Amniotic stem cell (primary cell): ENCODE results near the gene IL32.

ENCODE experiments used
- DNase-seq: peaks from one replicate; lab custom pipeline; 2025; lab: John Stamatoyannopoulos, UW

Gene IL32

DNA sequence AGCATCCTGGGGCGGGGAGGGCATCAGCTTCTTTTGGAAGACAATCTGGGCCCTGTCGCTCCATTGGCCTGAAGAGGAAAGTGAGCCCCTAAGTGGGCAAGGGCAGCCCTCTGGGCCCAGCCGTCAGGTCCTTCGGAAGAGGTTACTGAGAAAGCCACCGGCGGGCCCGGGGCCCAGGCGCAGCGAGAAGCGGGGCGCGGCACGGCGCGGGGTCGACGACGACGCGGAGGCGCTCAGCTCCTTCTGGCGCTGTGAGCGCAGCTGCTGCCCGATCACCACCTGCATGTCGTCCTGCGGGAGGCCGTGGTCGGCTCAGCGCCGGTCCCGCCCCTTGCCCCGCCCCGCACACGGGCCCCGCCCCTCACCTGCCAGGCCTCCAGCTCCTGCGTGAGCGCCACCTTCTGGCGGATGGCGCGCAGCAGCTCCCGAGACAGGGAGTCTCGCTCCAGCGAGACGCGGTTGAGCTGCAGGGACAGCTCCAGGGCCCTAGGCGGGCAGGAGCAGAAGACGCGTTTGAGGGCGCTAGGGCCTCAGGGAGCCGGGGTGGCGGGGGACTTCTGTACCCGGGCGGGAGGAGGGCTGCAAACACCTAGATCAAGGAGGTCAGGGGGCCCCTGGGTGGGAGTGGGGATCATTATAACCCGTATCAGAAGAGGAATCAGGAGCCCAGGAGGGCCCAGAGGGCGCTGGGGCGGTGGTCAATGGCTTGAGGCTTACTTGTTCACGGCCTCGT, 37.3 kb upstream of the IL32 start:
- DNase-seq: no peak

DNA sequence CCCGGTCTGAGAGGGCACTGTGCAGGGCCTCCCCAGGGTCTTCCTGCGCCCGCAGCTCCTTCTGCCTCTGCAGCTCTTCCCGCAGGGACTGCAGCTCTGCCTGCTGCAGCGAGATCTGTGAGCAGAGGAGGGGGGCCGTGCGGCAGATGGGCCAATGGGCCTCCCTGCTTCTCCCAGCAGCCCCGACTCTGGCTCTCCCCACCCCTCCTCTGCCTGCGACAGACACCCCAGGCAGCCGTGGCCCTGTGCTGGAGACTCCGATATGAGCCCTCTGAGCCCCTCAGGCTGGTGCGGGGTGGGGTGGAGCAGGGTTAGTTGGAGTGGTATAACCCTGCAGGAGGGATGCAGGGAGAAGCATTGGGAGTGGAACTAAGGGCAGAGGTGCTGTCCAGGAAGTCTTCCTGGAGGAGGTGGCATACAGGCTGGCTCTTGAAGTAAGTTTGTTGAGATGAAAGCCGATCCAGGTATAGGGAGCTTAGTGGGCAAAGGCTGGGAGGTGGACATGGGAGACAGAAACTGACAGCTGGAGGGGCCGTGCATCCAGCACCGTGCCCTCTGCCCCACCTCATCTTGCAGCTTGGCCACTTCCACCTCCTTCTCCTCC, 36.6 kb upstream of the IL32 start:
- no peak for DNase-seq

- DNase-seq: no peak
Observed at GRCh38 chr16:3029491-3030221, 35.8 kb upstream of the IL32 start.

- no peak for DNase-seq
Observed at GRCh38 chr16:3030222-3031212, 34.9 kb upstream of the IL32 start.

DNA sequence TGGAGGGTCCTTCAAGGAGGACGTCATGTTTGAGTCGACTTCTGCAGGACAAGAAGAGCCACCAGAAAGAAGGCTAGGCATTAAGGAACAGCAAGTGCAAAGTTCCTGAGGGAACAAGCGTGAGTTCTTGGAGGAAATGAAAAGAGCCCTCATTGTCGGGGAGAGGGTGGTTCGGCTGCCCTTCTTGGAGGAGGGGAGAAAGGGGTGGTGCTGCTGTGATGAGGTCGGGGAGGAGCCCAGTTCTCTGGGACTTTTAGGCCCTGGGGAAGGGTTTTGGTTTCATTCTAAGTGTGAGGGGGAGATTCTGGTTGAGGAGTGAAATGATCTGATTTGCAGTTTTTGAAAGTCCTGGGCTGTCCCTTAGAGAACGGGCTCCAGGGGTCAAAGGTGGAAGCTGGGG, 32.8 kb upstream of the IL32 start:
- DNase-seq: no peak

GRCh38 chr16:3035289-3035971, 30.0 kb upstream of the IL32 start:
- DNase-seq: no peak

DNA sequence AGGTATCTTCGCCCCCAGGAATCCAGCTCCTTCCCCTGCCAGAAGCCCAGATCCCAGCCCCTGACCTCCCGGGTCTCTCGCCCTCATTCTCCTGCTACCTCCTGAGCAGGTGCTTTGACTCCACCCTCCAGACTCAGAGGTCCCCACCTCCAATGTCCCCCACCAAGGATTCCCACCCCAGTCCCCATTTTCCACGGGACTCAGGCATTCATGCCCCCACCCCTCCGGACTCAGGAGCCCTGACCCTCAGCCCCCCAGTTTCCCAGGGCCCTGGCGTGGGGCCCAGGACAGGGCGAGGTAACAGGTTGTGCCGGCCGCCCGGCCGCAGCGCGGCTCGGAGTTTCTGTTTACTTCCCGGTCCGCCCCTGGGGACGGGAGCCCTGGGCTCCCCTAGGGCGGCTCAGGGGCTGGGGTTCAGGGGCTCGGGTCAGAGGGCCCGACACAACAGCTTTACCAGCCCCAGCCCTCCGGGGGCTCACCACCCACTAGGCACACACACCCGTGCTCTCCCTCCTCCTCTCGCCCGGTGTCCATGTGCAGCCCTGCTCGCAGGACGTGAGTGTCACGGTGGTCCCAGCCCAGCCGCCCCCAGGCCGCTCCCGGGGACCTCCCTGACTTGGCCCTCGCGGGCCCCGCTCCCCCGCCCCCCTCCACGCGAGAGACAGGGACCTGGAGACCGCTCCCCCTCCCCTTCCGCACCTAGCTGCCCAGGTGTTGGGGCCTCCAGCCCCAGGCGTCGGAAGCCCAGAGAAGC, 29.3 kb upstream of the IL32 start:
- DNase-seq: no peak

DNA sequence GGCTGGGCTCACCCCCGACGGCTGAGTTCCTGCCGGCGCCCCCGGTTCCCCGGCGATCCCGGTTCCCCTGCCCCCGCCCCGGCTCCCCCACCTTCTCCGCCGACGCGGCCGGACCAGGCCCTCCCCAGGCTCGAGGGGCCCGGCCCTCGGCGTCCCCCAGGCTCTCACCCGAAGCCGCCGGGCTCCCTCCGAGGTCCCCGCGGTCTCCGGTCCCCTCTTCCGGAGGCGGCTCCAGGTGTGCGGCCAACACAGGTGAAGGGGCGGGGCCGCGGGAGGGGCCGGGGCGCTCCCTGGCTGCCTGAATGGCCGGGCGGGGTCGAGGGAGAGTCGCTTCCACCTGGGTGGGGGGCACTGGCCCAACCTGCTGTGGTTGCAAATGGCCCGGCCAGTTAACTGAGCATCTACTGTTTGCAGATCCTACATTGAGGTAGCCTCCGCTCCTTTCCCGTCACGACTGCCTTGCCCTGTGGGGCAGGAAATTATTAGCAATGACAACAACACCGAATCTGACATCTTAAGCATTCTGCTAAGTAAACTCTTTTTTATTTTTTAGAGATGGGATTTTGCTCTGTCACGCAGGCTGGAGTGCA, 28.6 kb upstream of the IL32 start, which contains the start of gene BICDL2:
TSS of gene BICDL2 (minus strand) at position 219 of the 590 bp plus-strand sequence. CDS start 1,448 bp downstream, outside the sequence.
- no peak for DNase-seq

DNA sequence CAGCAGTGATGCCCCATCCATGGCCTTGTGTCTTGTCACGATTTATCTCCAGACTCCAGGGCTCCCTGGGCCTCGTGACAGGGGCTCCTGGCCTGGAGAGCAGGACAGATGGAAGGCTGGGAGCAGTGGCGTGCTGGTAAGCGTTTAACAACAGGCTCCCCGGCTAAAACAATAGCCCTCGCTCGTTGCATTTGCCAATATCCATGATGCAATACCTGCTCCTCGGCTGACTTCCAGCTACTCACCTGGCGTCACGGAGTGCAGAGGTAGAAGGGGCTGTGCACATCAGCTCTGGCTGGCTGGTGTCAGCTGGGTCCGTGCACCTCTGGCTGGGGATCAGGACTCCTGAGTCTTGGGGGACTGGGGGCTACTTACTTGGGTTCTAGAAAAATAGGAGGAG, 27.2 kb upstream of the IL32 start:
- no peak for DNase-seq

- DNase-seq: no peak
Observed at GRCh38 chr16:3038896-3039295, 26.5 kb upstream of the IL32 start.

GRCh38 chr16:3042376-3042775, 23.1 kb upstream of the IL32 start:
- no peak for DNase-seq

- DNase-seq: no peak
Observed at GRCh38 chr16:3044708-3045107, 20.7 kb upstream of the IL32 start.

DNA sequence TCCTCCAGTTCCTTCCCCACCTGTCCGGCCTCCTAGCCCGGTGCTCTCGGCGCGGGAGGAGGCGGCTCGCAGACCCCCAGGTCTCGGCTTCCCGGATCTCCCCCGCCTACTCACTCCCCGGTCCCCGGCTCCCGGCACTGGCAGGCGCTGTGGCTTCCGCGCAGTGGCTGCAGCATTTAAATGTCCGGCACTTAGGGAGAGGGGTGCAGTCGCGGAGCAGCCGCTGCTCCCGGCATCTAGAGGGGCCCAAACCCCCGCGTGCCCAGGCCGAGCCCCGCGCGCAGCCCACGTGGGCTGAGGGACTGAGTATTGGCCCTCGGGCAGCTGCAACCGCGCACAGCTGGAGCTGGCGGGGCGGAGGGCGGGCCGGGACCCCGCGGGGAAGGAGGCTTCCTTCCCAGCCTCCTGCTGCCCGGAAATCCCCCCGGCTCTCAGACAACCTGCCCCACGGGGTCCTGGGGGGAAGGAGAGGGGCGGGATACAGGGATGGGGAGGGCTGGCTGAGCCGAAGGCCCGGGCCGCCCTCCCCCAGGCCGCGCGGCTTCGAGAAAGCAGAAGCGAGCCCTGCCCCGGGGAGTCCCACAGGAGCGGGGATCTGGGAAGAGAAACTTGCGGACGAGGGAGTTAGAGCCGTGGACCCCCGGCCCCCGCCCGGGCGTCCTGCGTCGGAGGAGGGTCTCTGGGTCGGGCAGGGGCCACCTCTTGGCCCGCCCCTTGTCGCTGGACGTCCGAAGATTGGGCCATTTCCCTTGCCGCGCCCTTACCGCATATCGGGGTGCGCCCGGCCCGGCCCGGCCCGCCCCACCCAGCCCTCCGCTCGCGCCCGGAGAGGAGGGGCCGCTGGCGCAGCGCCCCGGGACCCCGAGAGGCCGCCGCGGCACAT, 19.4 kb upstream of the IL32 start, which contains the start of gene MMP25:
TSS of gene MMP25 (plus strand) at position 804 of the 883 bp plus-strand sequence. CDS start 357 bp downstream, outside the sequence.
- DNase-seq: no peak

DNA sequence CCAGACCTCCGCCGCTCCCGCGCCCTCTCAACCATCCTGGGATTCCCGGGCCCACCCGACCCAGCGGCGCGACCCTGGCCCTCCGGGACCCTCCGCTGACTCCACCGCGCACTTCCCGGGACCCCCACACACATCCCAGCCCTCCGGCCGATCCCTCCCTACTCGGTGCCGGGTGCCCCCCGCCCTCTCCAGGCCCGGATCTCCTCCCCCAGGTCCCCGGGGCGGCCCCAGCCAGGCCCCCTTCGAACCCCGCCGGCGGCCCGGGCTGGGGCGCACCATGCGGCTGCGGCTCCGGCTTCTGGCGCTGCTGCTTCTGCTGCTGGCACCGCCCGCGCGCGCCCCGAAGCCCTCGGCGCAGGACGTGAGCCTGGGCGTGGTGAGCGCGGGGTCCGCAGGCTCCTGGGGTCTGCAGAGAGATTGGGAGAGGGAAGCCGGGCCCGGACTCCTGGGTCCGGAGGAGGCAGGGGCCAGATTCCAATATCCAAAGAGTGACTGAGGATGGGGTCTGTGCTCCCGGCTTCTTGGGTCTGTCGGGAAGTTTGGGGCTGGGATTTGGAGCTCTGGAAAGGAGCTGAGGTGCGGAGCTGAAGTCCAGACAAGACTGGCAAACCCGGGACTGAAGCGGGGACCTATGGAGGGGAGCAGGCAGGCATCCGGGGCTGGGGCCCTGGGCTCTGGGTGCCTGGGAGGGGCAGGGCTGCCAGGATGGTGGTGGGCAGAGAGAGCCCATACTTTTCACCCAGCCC, 18.6 kb upstream of the IL32 start:
- no peak for DNase-seq

- no peak for DNase-seq
Observed at GRCh38 chr16:3047387-3047720, 18.1 kb upstream of the IL32 start.

GRCh38 chr16:3049921-3050481, 15.4 kb upstream of the IL32 start:
- DNase-seq: no peak

DNA sequence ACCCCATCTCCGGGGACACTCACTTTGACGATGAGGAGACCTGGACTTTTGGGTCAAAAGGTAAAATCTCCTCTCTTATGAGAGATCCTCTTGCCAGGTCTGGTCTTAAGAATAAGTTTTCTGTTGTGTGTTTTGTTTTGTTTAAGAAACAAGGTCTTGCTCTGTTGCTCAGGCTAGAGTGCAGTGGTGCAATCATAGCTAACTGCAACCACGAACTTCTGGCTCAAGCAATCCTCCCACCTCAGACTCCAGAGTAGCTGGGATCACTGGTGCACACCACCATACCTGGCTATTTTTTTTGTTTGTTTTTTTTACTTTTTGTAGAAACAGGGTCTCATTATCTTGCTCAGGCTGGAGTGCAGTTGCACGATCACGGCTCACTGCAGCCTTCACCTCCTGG, 15.0 kb upstream of the IL32 start:
- DNase-seq: no peak

DNA sequence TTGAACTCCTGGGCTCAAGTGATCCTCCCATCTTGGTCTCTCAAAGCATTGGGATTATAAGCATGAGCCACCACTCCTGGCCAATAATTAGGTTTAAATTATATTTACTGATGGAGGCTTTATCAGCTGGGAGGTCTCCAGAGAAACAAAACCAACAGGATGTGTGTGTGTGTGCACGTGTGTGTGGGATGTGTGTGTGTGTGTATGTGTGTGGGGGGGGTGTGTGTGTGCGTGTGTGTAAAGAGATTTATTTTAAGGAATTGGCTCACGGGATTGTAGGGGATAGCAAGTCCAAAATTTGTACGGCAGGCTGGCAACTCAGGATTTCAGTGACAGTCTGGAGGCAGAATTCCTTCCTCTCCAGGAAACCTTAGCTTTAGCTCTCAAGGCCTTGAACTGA, 14.4 kb upstream of the IL32 start:
- DNase-seq: no peak
